SK-N-SH (cell line): Measurements from ENCODE around the gene PHAF1. TPM values are rescaled to one million over a fixed set of nuclear protein-coding genes. Genes with fewer than 3 reads are reported as not detected.
A peak's percentile ranks its signal among the peaks of the same experiment; 100 is the strongest.

Experiments used
- CTCF ChIA-PET: fragments of 300-600, 350-600 bp; formaldehyde crosslinking; extraction: SDS; loops from one replicate; lab custom pipeline; 2021; lab: Yijun Ruan, JAX
- POLR2A ChIA-PET: fragments of 350-600 bp; sonication (Branson Sonifier 250); formaldehyde crosslinking; extraction: SDS; loops from one replicate; lab custom pipeline; 2020; ENCODE audit warnings: antibody characterized with exemption, inconsistent platforms; lab: Yijun Ruan, JAX
- DNase-seq: peaks from one replicate; pipeline ENCODE4 v3.0.0; 2012
- H2AFZ ChIP-seq: fragments of 200-600 bp; sonication (generic); 2 replicates; pipeline ENCODE4 v1.8.1; 2016; ENCODE audit warnings: antibody characterized with exemption, mild to moderate bottlenecking, low read depth
- H3F3A ChIP-seq: fragments of 200-600 bp; sonication (generic); replicated peaks from 2 replicates; pipeline ENCODE3; 2016; ENCODE audit warnings: antibody characterized with exemption, mild to moderate bottlenecking; ENCODE audit not compliant: insufficient read depth
- H3K27ac ChIP-seq, 2 experiments: fragments of 200-500 bp in 1 of 2; fragments of 200-600 bp in 1 of 2; sonication (Bioruptor generic) in 1 of 2; sonication (generic), shearing (Covaris generic) in 1 of 2; 2 replicates each; pipeline versions ENCODE4 v1.5.1 to v1.6.1; 2014 to 2016; ENCODE audit warnings: low read depth in 2 of 2, inconsistent platforms in 1 of 2, low read length in 1 of 2, mild to moderate bottlenecking in 1 of 2, mixed read lengths in 1 of 2
- H3K27me3 ChIP-seq: fragments of 200-600 bp; sonication (generic), shearing (Covaris generic); 2 replicates; pipeline ENCODE4 v1.6.1; 2016; ENCODE audit warnings: mixed run types; ENCODE audit not compliant: insufficient read depth
- H3K36me3 ChIP-seq, 2 experiments: fragments of 200-500 bp in 1 of 2; fragments of 200-600 bp in 1 of 2; sonication (Bioruptor generic) in 1 of 2; sonication (generic) in 1 of 2; replicated peaks in 1 of 2; 2 replicates each; pipeline versions ENCODE3 to v1.5.1; 2014 to 2016; ENCODE audit warnings: low read length in 1 of 2, mild to moderate bottlenecking in 1 of 2; ENCODE audit not compliant: insufficient read depth in 2 of 2, control insufficient read depth in 1 of 2
- H3K4me1 ChIP-seq, 2 experiments: fragments of 200-500 bp in 1 of 2; fragments of 200-600 bp in 1 of 2; sonication (Bioruptor generic) in 1 of 2; sonication (generic), shearing (Covaris generic) in 1 of 2; 2 replicates each; pipeline versions ENCODE4 v1.5.1 to v1.6.1; 2014 to 2016; ENCODE audit warnings: low read depth in 1 of 2, low read length in 1 of 2, mixed run types in 1 of 2; ENCODE audit not compliant: insufficient read depth in 2 of 2, control insufficient read depth in 1 of 2
- H3K4me2 ChIP-seq: fragments of 200-600 bp; sonication (generic), shearing (Covaris generic); 2 replicates; pipeline ENCODE4 v1.6.1; 2017; ENCODE audit warnings: mixed run types
- H3K4me3 ChIP-seq, 2 experiments: fragments of 200-500 bp in 1 of 2; fragments of 200-600 bp in 1 of 2; sonication (Bioruptor generic) in 1 of 2; sonication (generic), shearing (Covaris generic) in 1 of 2; 2 replicates each; pipeline versions ENCODE4 v1.5.1 to v1.8.1; 2014 to 2016; ENCODE audit warnings: low read depth in 2 of 2, inconsistent platforms in 1 of 2, low read length in 1 of 2, mild to moderate bottlenecking in 1 of 2, mixed read lengths in 1 of 2, moderate library complexity in 1 of 2
- H3K79me2 ChIP-seq: fragments of 200-600 bp; sonication (generic); 2 replicates; pipeline ENCODE4 v1.8.1; 2017; ENCODE audit warnings: mild to moderate bottlenecking; ENCODE audit not compliant: insufficient read depth
- H3K9ac ChIP-seq: fragments of 200-600 bp; sonication (generic); 2 replicates; pipeline ENCODE4 v1.6.1; 2017; ENCODE audit warnings: mixed run types
- H3K9me2 ChIP-seq: fragments of 200-600 bp; sonication (generic); 2 replicates; pipeline ENCODE4 v1.6.1; 2017; ENCODE audit warnings: mixed run types
- H3K9me3 ChIP-seq: fragments of 200-600 bp; sonication (generic); 2 replicates; pipeline ENCODE4 v1.6.1; 2017; ENCODE audit warnings: mixed run types, mild to moderate bottlenecking, moderate library complexity
- H4K20me1 ChIP-seq: fragments of 200-600 bp; sonication (generic); 2 replicates; pipeline ENCODE4 v1.6.1; 2017; ENCODE audit warnings: mild to moderate bottlenecking, mixed run types; ENCODE audit not compliant: insufficient read depth
- CHD2 ChIP-seq: fragments of 150-350 bp; IDR thresholded peaks from 2 replicates; pipeline ENCODE4 v1.6.1; 2018; ENCODE audit warnings: low read length; ENCODE audit not compliant: partially characterized antibody
- EP300 ChIP-seq, 2 experiments: IDR thresholded peaks; 2 replicates each; pipeline versions ENCODE4 v1.4.0 to v1.6.1; 2012; ENCODE audit warnings: borderline replicate concordance in 1 of 2, low read depth in 1 of 2, low read length in 1 of 2
- JUND ChIP-seq: IDR thresholded peaks from 2 replicates; pipeline ENCODE4 v1.4.0; 2012
- RCOR1 ChIP-seq: fragments of 150-350 bp; IDR thresholded peaks from 2 replicates; pipeline ENCODE4 v1.6.1; 2017; ENCODE audit warnings: antibody characterized with exemption, low read length
- SIN3A ChIP-seq: IDR thresholded peaks from 2 replicates; pipeline ENCODE4 v1.6.1; 2012; ENCODE audit warnings: low read depth, mild to moderate bottlenecking, low read length, moderate library complexity, borderline replicate concordance
- TCF12 ChIP-seq: IDR thresholded peaks from 2 replicates; pipeline ENCODE4 v1.4.0; 2012
- TEAD4 ChIP-seq: IDR thresholded peaks from 2 replicates; pipeline ENCODE4 v1.4.0; 2012; ENCODE audit warnings: mild to moderate bottlenecking, borderline replicate concordance; ENCODE audit not compliant: insufficient read depth
- USF1 ChIP-seq: IDR thresholded peaks from 2 replicates; pipeline ENCODE4 v1.4.0; 2012; ENCODE audit warnings: low read depth, borderline replicate concordance
- USF2 ChIP-seq: fragments of 150-350 bp; IDR thresholded peaks from 2 replicates; pipeline ENCODE4 v1.6.1; 2017; ENCODE audit warnings: antibody characterized with exemption, low read length, low read depth, borderline replicate concordance
- ZBTB33 ChIP-seq: IDR thresholded peaks from 2 replicates; pipeline ENCODE4 v1.4.0; 2012; ENCODE audit warnings: low read depth, borderline replicate concordance
- WGBS: methylation state at CpG from one replicate; pipeline ENCODE4 v1.1.6; 2017; ENCODE audit warnings: low lambda C conversion rate; 5-methylcytosine and 5-hydroxymethylcytosine counted together
- polyA plus RNA-seq, 3 experiments: library from polyadenylated mRNA; depleted of rRNA; stranded (reverse); fragments of >200 nt; gene quantifications; 2 replicates each; pipeline ENCODE4 v1.2.3, GENCODE V29; 2012

PHAF1 gene
- polyA plus RNA-seq, 1 of the 3 experiments (the other 2 are of a cell fraction), result 17.3 TPM

GRCh38 chr16:67158637-67159600 is 49.2 kb downstream of the PHAF1 start:
- DNase-seq, result peak; percentile 61
- Histone ChIP-seq H3K4me3 (peak overlapping the region; percentile 93 to 96), H3F3A (peaks cover 14% of the 10 kb centered on the region), H3K9ac (peak overlapping the region; percentile 79), H3K4me2 (peak overlapping the region; percentile 88), H3K79me2 (no peaks in the 10 kb centered on the region), H4K20me1 (peaks cover 26% of the 10 kb centered on the region), H3K27ac (peak overlapping the region; percentile 56 to 60; a peak in 3 of 4 replicates), H3K36me3 (peaks cover 0 to 3% of the 10 kb centered on the region in 2 experiments), H3K9me2 (no peaks in the 10 kb centered on the region), H3K9me3 (no peaks in the 10 kb centered on the region), H3K27me3 (no peaks in the 10 kb centered on the region), H3K4me1 (peaks cover 4 to 27% of the 10 kb centered on the region in 2 experiments; a peak in 1 of 4 replicates), H2AFZ (peak overlapping the region; percentile 89; the same call in 1 of the 2 replicates)
- 12% methylated on average over 19 of the region's 34 CpGs for WGBS
- no peak for TF ChIP-seq TEAD4
- POLR2A ChIA-PET, result interaction anchor here (0.8 kb wide), 1 partner anchor 331 kb away, joined by 3 read pairs; no protein-coding TSS in a partner anchor
- CTCF ChIA-PET, result interaction anchor here (1.2 to 14.2 kb wide), 11 partner anchors 11 to 752 kb away, joined by 3 to 470 read pairs (median 6); partner anchors contain the start of genes CBFB, CES4A and NOL3

- 97% methylated on average over 21 of the region's 25 CpGs for WGBS
- Histone ChIP-seq H3K27ac (no peak overlapping the region), H3K9ac (no peak overlapping the region), H3K36me3 (no peaks in the 10 kb centered on the region), H3K9me2 (no peaks in the 10 kb centered on the region), H3K4me3 (peak overlapping the region in 1 of 2 experiments; percentile 93; a peak in 1 of 4 replicates), H3F3A (peaks cover 14% of the 10 kb centered on the region), H3K4me1 (peaks cover 4 to 30% of the 10 kb centered on the region in 2 experiments; a peak in 1 of 4 replicates), H3K79me2 (no peaks in the 10 kb centered on the region), H3K4me2 (peak overlapping the region; percentile 88; the same call in 1 of the 2 replicates), H3K9me3 (no peaks in the 10 kb centered on the region), H4K20me1 (peaks cover 10% of the 10 kb centered on the region; the same call in 1 of the 2 replicates), H2AFZ (no peak overlapping the region), H3K27me3 (no peaks in the 10 kb centered on the region)
- POLR2A ChIA-PET, result interaction anchor here (2.5 to 3.9 kb wide), 3 partner anchors 8 to 13 kb away, joined by 6 to 37 read pairs (median 15); partner anchors contain the start of genes B3GNT9 and NOL3
- no peak for DNase-seq
- CTCF ChIA-PET, result interaction anchor here (0.9 to 14.2 kb wide), 4 partner anchors 8 to 140 kb away, joined by 5 to 470 read pairs (median 20); partner anchors contain the start of genes CBFB and NOL3
- TF ChIP-seq JUND (no peak), EP300 (IDR thresholded peaks at IDR 0.05; ENCODE audit: borderline replicate concordance in 1 of 2, low read depth in 1 of 2, low read length in 1 of 2) (no peak), ZBTB33 (no peak), TCF12 (no peak), USF1 (no peak), CHD2 (no peak), SIN3A (no peak), RCOR1 (no peak), USF2 (no peak)
Observed at GRCh38 chr16:67161595-67162058, 51.9 kb downstream of the PHAF1 start.
